HEK293 (cell line): Measurements from ENCODE around the gene SLC7A1.

ENCODE experiments used
- ATF2 ChIP-seq: fragments of 450-650 bp; formaldehyde crosslinking; IDR thresholded peaks from 2 replicates; pipeline ENCODE4 v1.5.1; 2016; ENCODE audit warnings: missing biosample characterization, missing genetic modification characterization, low read depth
- CTCF ChIP-seq: fragments of 450-650 bp; formaldehyde crosslinking; IDR thresholded peaks from 2 replicates; pipeline ENCODE4 v1.5.1; 2016; ENCODE audit warnings: missing biosample characterization, missing genetic modification characterization
- ELK4 ChIP-seq: IDR thresholded peaks from 2 replicates; pipeline ENCODE4 v1.6.1; 2011; ENCODE audit warnings: mild to moderate bottlenecking, low read depth, low read length, borderline replicate concordance
- PRDM4 ChIP-seq: fragments of 450-650 bp; formaldehyde crosslinking; IDR thresholded peaks from 2 replicates; pipeline ENCODE4 v1.5.1; 2017; ENCODE audit warnings: missing biosample characterization, missing genetic modification characterization
- TSHZ1 ChIP-seq: fragments of 450-650 bp; formaldehyde crosslinking; IDR thresholded peaks from 2 replicates; pipeline ENCODE4 v1.5.1; 2016; ENCODE audit warnings: missing biosample characterization, missing genetic modification characterization, borderline replicate concordance
- ZBTB26 ChIP-seq: fragments of 450-650 bp; formaldehyde crosslinking; optimal IDR thresholded peaks from 2 replicates; pipeline ENCODE3; 2016; ENCODE audit warnings: missing biosample characterization, mild to moderate bottlenecking, missing genetic modification characterization
- ZNF16 ChIP-seq: fragments of 450-650 bp; formaldehyde crosslinking; IDR thresholded peaks from 2 replicates; pipeline ENCODE4 v1.5.1; 2016; ENCODE audit warnings: low read depth, missing biosample characterization, missing genetic modification characterization
- ZNF214 ChIP-seq: fragments of 450-650 bp; formaldehyde crosslinking; IDR thresholded peaks from 2 replicates; pipeline ENCODE4 v1.5.1; 2017; ENCODE audit warnings: missing biosample characterization, mild to moderate bottlenecking, missing genetic modification characterization, borderline replicate concordance
- ZNF23 ChIP-seq: fragments of 450-650 bp; formaldehyde crosslinking; IDR thresholded peaks from 2 replicates; pipeline ENCODE4 v1.5.1; 2016; ENCODE audit warnings: missing biosample characterization, missing genetic modification characterization, borderline replicate concordance
- ZNF621 ChIP-seq: fragments of 450-650 bp; formaldehyde crosslinking; IDR thresholded peaks from 2 replicates; pipeline ENCODE4 v1.5.1; 2017; ENCODE audit warnings: missing biosample characterization, missing genetic modification characterization
- TF ChIP-seq, protein P1 (sequence below): sonication (generic); formaldehyde crosslinking; IDR thresholded peaks from 2 replicates; pipeline ENCODE4 v1.8.1; 2022; ENCODE audit warnings: mild to moderate bottlenecking, moderate library complexity, missing genetic modification reagents
- TF ChIP-seq, protein P2 (sequence below): fragments of 450-650 bp; formaldehyde crosslinking; IDR thresholded peaks from 2 replicates; pipeline ENCODE4 v1.5.1; 2016; ENCODE audit warnings: missing biosample characterization, missing genetic modification characterization, borderline replicate concordance

GRCh38 chr13:29619995-29620394, 24.5 kb upstream of the SLC7A1 start:
- TF ChIP-seq CTCF (no peak), ZNF16 (tag by site-specific recombination) (no peak), ZNF621 (tag by site-specific recombination) (no peak), ATF2 (tag by site-specific recombination) (no peak), ELK4 (no peak), ZNF23 (tag by site-specific recombination) (no peak), ZBTB26 (no peak), PRDM4 (tag by site-specific recombination) (no peak), ZNF214 (no peak), TSHZ1 (tag by site-specific recombination) (no peak)
- TF ChIP-seq, protein P1, sequence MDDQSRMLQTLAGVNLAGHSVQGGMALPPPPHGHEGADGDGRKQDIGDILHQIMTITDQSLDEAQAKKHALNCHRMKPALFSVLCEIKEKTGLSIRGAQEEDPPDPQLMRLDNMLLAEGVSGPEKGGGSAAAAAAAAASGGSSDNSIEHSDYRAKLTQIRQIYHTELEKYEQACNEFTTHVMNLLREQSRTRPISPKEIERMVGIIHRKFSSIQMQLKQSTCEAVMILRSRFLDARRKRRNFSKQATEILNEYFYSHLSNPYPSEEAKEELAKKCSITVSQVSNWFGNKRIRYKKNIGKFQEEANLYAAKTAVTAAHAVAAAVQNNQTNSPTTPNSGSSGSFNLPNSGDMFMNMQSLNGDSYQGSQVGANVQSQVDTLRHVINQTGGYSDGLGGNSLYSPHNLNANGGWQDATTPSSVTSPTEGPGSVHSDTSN (CRISPR knock-in tag): no peak
- TF ChIP-seq, protein P2, sequence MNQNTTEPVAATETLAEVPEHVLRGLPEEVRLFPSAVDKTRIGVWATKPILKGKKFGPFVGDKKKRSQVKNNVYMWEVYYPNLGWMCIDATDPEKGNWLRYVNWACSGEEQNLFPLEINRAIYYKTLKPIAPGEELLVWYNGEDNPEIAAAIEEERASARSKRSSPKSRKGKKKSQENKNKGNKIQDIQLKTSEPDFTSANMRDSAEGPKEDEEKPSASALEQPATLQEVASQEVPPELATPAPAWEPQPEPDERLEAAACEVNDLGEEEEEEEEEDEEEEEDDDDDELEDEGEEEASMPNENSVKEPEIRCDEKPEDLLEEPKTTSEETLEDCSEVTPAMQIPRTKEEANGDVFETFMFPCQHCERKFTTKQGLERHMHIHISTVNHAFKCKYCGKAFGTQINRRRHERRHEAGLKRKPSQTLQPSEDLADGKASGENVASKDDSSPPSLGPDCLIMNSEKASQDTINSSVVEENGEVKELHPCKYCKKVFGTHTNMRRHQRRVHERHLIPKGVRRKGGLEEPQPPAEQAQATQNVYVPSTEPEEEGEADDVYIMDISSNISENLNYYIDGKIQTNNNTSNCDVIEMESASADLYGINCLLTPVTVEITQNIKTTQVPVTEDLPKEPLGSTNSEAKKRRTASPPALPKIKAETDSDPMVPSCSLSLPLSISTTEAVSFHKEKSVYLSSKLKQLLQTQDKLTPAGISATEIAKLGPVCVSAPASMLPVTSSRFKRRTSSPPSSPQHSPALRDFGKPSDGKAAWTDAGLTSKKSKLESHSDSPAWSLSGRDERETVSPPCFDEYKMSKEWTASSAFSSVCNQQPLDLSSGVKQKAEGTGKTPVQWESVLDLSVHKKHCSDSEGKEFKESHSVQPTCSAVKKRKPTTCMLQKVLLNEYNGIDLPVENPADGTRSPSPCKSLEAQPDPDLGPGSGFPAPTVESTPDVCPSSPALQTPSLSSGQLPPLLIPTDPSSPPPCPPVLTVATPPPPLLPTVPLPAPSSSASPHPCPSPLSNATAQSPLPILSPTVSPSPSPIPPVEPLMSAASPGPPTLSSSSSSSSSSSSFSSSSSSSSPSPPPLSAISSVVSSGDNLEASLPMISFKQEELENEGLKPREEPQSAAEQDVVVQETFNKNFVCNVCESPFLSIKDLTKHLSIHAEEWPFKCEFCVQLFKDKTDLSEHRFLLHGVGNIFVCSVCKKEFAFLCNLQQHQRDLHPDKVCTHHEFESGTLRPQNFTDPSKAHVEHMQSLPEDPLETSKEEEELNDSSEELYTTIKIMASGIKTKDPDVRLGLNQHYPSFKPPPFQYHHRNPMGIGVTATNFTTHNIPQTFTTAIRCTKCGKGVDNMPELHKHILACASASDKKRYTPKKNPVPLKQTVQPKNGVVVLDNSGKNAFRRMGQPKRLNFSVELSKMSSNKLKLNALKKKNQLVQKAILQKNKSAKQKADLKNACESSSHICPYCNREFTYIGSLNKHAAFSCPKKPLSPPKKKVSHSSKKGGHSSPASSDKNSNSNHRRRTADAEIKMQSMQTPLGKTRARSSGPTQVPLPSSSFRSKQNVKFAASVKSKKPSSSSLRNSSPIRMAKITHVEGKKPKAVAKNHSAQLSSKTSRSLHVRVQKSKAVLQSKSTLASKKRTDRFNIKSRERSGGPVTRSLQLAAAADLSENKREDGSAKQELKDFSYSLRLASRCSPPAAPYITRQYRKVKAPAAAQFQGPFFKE (tag by site-specific recombination): no peak
